D341Med (cell line): Measurements from ENCODE around the gene ITPK1.

Source experiments
- DNase-seq: peaks from one replicate; pipeline ENCODE4 v3.0.0; 2012; ENCODE audit warnings: low spot score

ITPK1 gene

GRCh38 chr14:93042968-93043940 is 72.5 kb downstream of the ITPK1 start:
- peak; percentile 86 for DNase-seq

- DNase-seq = no peak
Measured at GRCh38 chr14:93041830-93042229, 73.9 kb downstream of the ITPK1 start.

- no peak for DNase-seq
Measured at GRCh38 chr14:93040982-93041381, 74.7 kb downstream of the ITPK1 start.

GRCh38 chr14:93040443-93040842 is 75.3 kb downstream of the ITPK1 start:
- DNase-seq = no peak

GRCh38 chr14:93039649-93040315 is 75.9 kb downstream of the ITPK1 start:
- no peak for DNase-seq

GRCh38 chr14:93037351-93037750 is 78.4 kb downstream of the ITPK1 start:
- no peak for DNase-seq

GRCh38 chr14:93036652-93037345 is 78.9 kb downstream of the ITPK1 start:
- no peak for DNase-seq

- no peak for DNase-seq
Measured at GRCh38 chr14:93035917-93036651, 79.6 kb downstream of the ITPK1 start.

- no peak for DNase-seq
Measured at GRCh38 chr14:93035585-93035916, 80.2 kb downstream of the ITPK1 start.

GRCh38 chr14:93034671-93034994 is 81.1 kb downstream of the ITPK1 start:
- DNase-seq = no peak

GRCh38 chr14:93033983-93034670 is 81.6 kb downstream of the ITPK1 start:
- DNase-seq = peak; percentile 78

- no peak for DNase-seq
Measured at GRCh38 chr14:93033084-93033982, 82.4 kb downstream of the ITPK1 start.

GRCh38 chr14:93032421-93032936 is 83.2 kb downstream of the ITPK1 start:
- no peak for DNase-seq

- DNase-seq = no peak
Measured at GRCh38 chr14:93031505-93032315, 84.0 kb downstream of the ITPK1 start.

- DNase-seq = no peak
Measured at GRCh38 chr14:93030761-93031160, 85.0 kb downstream of the ITPK1 start.

GRCh38 chr14:93029911-93030508 is 85.7 kb downstream of the ITPK1 start:
- DNase-seq = no peak

- DNase-seq = no peak
Measured at GRCh38 chr14:93029417-93029816, 86.3 kb downstream of the ITPK1 start.

- no peak for DNase-seq
Measured at GRCh38 chr14:93028724-93029076, 87.0 kb downstream of the ITPK1 start.
